EL (cell line): ENCODE measurements around the gene HEG1.

Experiments used
- DNase-seq: peaks from one replicate; pipeline ENCODE4 v3.0.0-alpha.2; 2016

Gene HEG1

GRCh38 chr3:125055913-125056745, at the start of gene HEG1:
TSS of gene HEG1 (minus strand) at chr3:125055997. CDS start at chr3:125055890, 107 bp downstream.
- DNase-seq, result peak; percentile 90

DNA sequence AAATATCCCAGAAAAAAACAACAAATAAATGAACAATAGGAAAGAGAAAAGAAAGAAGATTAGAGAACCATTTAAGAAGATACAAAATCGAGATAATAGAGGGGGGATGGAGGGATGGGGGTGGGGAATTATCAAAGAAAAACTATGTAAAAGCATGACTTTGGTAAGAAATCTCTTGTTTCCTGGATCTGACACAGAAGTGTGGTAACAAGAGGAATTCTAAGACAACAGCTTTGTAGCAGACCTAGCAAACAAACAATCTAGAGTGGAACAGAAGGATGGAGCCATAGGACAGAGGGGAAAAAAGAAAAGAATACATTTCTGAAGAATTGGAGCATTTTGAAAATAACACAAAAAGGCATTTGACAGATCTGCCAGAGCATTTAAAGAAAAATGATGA, 49.3 kb upstream of the HEG1 start:
- DNase-seq, result no peak

GRCh38 chr3:125104639-125105038, 48.8 kb upstream of the HEG1 start:
- DNase-seq, result no peak

DNA sequence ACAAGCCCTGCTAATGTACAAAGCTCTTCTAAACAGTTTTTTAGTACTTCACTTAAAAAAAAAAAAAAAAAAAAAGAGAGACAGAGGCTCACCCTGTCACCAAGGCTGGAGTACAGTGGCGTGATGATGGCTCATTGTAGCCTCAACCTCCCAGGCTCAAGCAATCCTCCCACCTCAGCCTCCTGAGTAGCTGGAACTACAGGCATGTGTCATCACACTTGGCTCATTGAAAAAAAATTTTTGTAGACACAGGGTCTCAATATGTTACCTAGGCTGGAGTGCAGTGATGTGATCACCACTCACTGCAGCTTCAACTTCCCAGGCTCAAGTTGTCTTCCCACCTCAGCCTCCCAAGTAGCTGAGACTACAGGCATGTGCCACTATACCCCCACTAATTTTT, 47.6 kb upstream of the HEG1 start:
- no peak for DNase-seq

DNA sequence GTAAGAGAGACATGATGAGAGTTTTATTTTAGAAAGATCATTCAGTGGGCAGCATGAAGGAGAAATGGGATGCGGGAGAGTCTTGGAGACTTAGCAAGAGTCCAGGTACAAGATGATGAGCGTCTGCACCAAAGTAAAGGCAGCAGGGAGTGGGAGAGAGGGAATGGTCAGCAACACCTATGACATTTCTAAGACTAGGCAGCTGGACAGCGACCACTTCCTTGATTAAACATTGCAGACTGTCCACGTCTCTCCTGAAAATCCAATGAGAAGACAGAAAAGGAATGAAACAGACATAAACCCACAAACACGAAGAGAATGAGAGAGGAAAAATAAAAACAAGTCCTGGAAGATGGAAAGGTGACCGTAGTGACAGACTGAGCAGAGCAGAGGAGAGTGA, 46.7 kb upstream of the HEG1 start:
- DNase-seq, result no peak

DNA sequence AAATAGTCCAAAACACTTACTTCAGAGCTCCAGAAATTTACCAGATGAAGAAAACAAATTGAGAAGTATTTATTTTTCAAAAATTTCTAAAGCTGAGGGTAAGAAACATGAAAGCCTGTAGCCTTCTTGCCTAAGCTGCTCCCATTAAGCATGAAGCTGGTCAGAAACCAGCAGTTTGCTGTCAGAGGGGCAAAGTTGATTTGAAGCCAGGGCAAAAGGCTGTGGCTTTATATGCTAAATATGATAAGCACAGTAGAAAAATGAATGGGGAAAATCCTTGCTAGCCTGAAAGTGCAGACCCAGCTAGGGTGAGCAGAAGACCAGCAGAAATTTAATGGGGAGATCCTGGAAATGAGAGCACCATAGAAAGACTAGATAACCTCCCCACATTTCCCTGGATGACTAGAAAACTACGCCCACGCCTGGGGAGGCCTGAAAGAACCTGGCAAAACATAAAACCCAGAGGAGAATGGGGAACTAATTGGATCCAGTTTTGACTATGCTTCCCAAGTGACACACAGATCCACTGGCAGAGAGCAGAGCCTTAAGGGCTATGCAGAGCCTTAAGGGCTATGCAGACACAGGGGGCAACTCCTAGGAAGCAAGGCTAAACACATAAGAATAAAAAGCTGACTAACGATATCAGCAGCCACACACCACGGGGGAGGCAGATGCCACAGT, 43.0 kb upstream of the HEG1 start:
- peak; percentile 26 for DNase-seq

GRCh38 chr3:125090649-125091048, 34.9 kb upstream of the HEG1 start:
- no peak for DNase-seq

GRCh38 chr3:125087768-125088391, 32.1 kb upstream of the HEG1 start:
- DNase-seq, result peak; percentile 74

DNA sequence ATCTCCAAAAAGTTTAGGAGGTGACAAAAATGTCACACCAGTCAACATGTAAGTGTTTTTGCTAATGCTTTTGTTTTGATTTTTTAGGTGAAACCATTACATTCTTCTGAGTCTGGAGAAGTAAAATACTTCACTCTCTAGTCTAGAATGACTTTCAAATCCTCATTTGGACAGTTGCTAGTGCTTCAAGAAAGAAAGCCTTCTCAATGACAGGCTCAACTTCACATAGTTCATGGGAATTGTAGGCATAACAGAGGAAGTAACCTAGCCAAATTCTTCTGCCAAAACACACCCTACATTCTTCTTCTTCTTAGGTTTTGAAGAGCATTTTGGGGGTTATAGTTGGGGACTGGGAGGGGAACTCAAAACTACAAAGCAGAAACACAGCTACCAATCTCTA, 29.4 kb upstream of the HEG1 start:
- DNase-seq, result no peak

- no peak for DNase-seq
These were observed 28.0 kb upstream of the HEG1 start for GRCh38 chr3:125083776-125084175.

DNA sequence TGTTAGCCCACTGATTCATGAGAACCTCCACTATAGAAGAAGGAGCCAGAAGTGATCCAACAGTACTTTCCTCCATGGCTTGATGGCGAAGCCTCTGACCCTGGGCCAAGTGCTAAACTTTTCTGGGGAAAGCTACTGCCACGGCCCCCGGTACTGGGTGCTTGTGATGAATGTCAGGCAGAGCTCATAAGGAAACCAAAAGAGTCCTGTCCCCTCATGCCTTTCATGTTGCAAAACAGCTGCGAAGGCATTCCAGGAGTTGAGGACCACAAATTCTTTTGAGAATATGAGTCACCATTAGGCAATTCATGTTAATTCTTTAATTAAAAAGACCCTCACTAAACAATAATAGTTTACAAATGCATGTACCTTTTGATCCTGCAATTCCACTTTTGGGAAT, 26.5 kb upstream of the HEG1 start:
- DNase-seq, result peak; percentile 72

- no peak for DNase-seq
These were observed 24.3 kb upstream of the HEG1 start for GRCh38 chr3:125080077-125080476.

- DNase-seq, result peak; percentile 58
These were observed 23.9 kb upstream of the HEG1 start for GRCh38 chr3:125079675-125080045.

GRCh38 chr3:125078951-125079674, 23.3 kb upstream of the HEG1 start:
- peak; percentile 37 for DNase-seq

- no peak for DNase-seq
These were observed 22.1 kb upstream of the HEG1 start for GRCh38 chr3:125077864-125078263.

GRCh38 chr3:125076464-125076863, 20.7 kb upstream of the HEG1 start:
- no peak for DNase-seq

GRCh38 chr3:125075738-125076137, 19.9 kb upstream of the HEG1 start:
- no peak for DNase-seq

DNA sequence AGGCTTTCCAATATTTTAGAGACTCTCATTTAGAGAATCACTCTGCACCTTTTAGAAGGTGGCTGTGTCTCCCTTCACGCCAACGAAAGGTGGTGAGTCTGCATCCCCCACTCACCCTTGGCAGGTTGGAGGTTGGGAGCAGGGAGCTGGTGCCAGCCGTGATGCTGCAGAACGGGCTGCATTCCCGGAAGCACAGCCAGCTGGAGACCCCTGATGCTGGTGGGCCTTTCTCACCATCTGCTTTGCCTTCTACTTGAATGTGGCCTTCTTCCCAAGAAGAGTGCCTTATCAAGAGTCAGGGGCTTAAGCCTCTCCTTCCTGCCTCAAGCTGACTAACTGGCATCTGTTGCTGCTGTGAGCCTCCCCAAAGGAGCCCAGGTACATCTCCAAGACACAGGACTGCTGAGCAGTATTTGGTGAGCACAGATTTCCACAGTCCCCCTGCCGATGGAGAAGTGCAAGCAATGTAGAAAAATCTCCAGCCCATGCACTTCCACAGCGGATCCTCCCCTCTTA, 17.7 kb upstream of the HEG1 start:
- DNase-seq, result no peak

DNA sequence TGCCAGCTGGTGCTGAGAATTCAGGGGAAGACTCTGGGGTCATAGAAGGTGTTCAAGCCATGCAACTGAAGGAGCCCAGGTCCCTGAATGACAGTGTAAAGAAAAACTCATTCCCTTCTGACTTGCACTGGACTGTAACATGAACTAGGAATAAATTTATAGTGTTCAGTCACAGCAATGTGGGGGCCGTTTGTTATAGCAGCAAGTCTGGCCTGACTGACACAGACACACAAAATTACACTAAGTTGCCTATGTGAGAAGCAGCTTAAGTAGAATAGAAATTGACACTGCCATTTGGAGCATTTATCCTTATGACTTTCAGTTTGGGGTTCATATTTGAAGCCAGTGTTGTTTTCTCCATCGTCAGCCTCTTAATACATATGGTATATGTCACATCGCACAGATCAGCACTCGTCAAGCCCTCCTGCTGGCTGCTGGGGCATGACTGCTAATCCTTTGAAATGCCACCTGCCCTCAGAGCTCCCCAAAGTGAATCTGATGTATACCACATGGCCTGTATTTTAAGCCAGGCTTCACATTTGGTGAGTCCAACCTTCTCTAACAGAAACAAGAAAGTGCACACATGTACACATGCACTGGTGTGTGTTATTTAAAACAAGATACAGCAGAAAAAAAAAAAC, 17.1 kb upstream of the HEG1 start:
- no peak for DNase-seq

- DNase-seq, result peak; percentile 60
These were observed 16.5 kb upstream of the HEG1 start for GRCh38 chr3:125072301-125072700.

DNA sequence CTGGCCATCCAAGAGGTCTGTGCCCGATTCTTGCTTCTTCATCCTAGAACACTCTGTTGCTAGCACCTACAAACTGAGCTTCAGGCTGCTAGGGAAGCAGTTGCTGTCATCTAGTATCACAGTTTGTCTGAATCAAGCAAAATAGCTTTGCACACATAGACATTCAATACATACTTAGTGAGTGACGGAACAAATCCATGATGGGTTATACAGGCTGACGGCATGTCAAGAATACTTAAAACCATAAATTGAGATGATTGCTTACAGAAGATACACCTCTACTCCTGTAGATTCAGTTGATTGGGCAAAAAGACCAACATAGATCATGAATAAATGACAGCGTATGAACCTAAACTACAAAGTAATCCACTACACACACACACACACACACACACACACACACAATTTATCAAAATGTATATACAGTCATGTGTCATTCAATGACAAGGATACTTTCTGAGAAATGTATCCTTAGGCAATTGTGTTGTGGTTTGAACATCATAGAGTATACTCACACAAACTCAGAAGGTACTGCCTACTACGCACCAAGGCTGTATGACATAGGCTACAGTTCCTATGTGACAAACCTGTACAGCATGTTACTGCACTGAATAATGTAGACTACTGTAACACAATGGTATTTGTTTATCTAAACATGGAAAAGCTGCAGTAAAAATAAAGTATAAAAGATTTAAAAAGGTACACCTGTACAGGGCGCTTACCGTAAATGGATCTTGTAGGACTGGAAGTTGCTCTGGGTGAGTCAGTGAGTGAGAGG, 14.4 kb upstream of the HEG1 start:
- DNase-seq, result no peak

DNA sequence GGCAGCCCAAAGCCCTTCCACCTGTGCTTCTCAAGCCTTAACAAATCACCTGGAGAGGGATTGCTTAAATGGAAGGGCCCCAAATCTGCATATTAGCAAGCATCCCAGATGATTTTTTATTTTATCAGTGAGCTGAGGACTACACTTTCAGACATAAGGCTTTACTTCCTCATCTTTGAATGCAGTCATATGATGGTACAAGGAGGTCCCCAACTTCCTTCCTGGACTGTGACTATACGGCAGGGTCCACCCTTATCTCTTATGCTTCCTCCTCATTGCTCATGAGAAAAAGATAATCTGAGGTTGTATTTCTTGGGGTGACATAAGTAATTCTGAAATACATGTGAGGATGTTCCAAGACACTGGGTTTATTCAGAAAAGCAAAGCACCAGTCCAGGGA, 13.7 kb upstream of the HEG1 start:
- DNase-seq, result no peak
